ENCODE measurements around the gene WDR73. TPM values are rescaled to one million over a fixed set of nuclear protein-coding genes. Genes with fewer than 3 reads are reported as not detected.

The WDR73 gene
- total and polyA plus RNA-seq, 9 of the 15 experiments (the other 6 are each of a cell fraction or from before 2014, with no cell fraction given): 9.2 to 25.4 (median 21.7) TPM

DNA sequence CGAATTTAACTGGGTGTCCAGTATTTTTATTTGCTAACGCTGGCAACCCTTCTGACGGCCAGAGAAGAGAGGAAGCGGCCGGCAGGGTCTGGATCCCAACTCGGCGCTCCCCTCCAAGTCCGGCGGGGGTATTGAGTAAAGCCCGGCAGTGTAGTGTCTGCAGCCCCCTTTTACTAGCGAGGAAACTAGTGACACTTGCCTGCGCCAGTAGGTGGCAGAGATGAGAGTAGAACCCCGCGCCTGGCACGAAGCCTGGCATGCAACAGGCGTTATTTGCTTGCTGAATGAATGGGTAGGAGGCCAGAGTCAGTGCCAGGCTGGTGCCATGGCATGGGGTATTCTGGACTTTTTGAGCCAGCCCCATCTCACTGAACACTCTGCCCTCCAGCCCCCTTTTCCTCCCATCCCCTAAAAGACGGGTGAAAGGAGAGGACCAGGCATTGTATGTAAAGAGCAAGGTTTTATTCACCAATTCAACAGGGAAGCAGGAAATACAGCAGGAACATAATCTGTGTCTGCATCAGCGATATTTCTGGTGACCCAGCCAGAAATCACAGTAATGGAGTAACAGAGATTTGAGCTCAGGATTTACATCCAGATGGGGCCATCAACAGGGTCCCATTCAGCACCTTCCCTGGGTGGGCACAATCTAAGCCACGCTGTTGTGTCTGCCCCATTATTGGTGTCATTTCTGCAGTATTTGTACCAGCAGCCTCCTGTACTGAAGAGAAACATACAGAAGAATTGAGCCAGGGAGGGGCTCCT is 788 bp upstream of the WDR73 start (continued):
- TF ChIP-seq RAD21 (CRISPR knock-in tag; conservative IDR thresholded peaks at IDR 0.05 in 1 of 2, IDR thresholded peaks at IDR 0.05 in 1 of 2) (peak; percentile 24 to 43; a peak in 2 of 4 replicates), NFATC3 (IDR thresholded peaks at IDR 0.05) (no peak), BRCA1 (IDR thresholded peaks at IDR 0.05) (no peak), BRCA1 (CRISPR knock-in tag; IDR thresholded peaks at IDR 0.05) (no peak), ZNF133 (CRISPR knock-in tag; IDR thresholded peaks at IDR 0.05) (no peak), POLR2AphosphoS2 (IDR thresholded peaks at IDR 0.05; ENCODE audit: low read length) (no peak), MAFK (IDR thresholded peaks at IDR 0.05; ENCODE audit: low read length) (no peak), PCBP2 (IDR thresholded peaks at IDR 0.05; ENCODE audit: low read depth, low read length, poor library complexity, severe bottlenecking) (no peak), RFX5 (IDR thresholded peaks at IDR 0.05; ENCODE audit: low read depth, low read length) (no peak), ZNF507 (tag; conservative IDR thresholded peaks at IDR 0.05) (no peak), MTA3 (IDR thresholded peaks at IDR 0.05; ENCODE audit: borderline replicate concordance) (0 out of 2 replicates have a peak, but pooled peaks have one; percentile 29), ZNF124 (CRISPR knock-in tag; IDR thresholded peaks at IDR 0.05) (no peak), MBD2 (IDR thresholded peaks at IDR 0.05; ENCODE audit: borderline replicate concordance, low read depth) (no peak), NUFIP1 (IDR thresholded peaks at IDR 0.05; ENCODE audit: partially characterized antibody) (no peak), KHSRP (IDR thresholded peaks at IDR 0.05) (no peak), EP300 (IDR thresholded peaks at IDR 0.05; ENCODE audit: low read length) (no peak), SRSF3 (IDR thresholded peaks at IDR 0.05; ENCODE audit: insufficient read depth, low read length) (no peak), ATF1 (CRISPR knock-in tag; IDR thresholded peaks at IDR 0.05) (no peak), ATF1 (tag; IDR thresholded peaks at IDR 0.05) (no peak), ETV5 (CRISPR knock-in tag; IDR thresholded peaks at IDR 0.05; ENCODE audit: low read depth) (no peak), RCOR1 (IDR thresholded peaks at IDR 0.05; ENCODE audit: borderline replicate concordance in 1 of 2, low read depth in 2 of 2, low read length in 2 of 2) (peak; percentile 54 to 79; a peak in 3 of 4 replicates), POLR2A (conservative IDR thresholded peaks at IDR 0.05) (no peak), TARDBP (IDR thresholded peaks at IDR 0.05) (no peak), SMAD3 (CRISPR knock-in tag; conservative IDR thresholded peaks at IDR 0.05) (no peak)
- TF ChIP-seq, protein P1, sequence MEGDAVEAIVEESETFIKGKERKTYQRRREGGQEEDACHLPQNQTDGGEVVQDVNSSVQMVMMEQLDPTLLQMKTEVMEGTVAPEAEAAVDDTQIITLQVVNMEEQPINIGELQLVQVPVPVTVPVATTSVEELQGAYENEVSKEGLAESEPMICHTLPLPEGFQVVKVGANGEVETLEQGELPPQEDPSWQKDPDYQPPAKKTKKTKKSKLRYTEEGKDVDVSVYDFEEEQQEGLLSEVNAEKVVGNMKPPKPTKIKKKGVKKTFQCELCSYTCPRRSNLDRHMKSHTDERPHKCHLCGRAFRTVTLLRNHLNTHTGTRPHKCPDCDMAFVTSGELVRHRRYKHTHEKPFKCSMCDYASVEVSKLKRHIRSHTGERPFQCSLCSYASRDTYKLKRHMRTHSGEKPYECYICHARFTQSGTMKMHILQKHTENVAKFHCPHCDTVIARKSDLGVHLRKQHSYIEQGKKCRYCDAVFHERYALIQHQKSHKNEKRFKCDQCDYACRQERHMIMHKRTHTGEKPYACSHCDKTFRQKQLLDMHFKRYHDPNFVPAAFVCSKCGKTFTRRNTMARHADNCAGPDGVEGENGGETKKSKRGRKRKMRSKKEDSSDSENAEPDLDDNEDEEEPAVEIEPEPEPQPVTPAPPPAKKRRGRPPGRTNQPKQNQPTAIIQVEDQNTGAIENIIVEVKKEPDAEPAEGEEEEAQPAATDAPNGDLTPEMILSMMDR (IDR thresholded peaks at IDR 0.05 in 2 of 3, conservative IDR thresholded peaks at IDR 0.05 in 1 of 3; ENCODE audit: insufficient read depth in 2 of 3, low read depth in 1 of 3, low read length in 3 of 3): peak; percentile 50 to 56 (median 54)
- TF ChIP-seq, protein P2, sequence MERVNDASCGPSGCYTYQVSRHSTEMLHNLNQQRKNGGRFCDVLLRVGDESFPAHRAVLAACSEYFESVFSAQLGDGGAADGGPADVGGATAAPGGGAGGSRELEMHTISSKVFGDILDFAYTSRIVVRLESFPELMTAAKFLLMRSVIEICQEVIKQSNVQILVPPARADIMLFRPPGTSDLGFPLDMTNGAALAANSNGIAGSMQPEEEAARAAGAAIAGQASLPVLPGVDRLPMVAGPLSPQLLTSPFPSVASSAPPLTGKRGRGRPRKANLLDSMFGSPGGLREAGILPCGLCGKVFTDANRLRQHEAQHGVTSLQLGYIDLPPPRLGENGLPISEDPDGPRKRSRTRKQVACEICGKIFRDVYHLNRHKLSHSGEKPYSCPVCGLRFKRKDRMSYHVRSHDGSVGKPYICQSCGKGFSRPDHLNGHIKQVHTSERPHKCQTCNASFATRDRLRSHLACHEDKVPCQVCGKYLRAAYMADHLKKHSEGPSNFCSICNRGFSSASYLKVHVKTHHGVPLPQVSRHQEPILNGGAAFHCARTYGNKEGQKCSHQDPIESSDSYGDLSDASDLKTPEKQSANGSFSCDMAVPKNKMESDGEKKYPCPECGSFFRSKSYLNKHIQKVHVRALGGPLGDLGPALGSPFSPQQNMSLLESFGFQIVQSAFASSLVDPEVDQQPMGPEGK (CRISPR knock-in tag; IDR thresholded peaks at IDR 0.05; ENCODE audit: borderline replicate concordance): 0 out of 2 replicates have a peak, but pooled peaks have one; percentile 0
